Keratinocyte (primary cell): Measurements from ENCODE around the gene LRP1B.

ENCODE experiments used
- EZH2 ChIP-seq: IDR thresholded peaks from one replicate; pipeline ENCODE4 v1.6.1; 2012; ENCODE audit warnings: inconsistent platforms, mild to moderate bottlenecking, low read length, moderate library complexity
- TF ChIP-seq, protein P1 (sequence below), 3 experiments: IDR thresholded peaks in 1 of 3; conservative IDR thresholded peaks in 1 of 3; optimal IDR thresholded peaks in 1 of 3; 2 replicates in 2 of 3; 3 replicates in 1 of 3; pipeline versions ENCODE3 to v1.5.1; 2011; ENCODE audit warnings: low read length in 3 of 3, mild to moderate bottlenecking in 3 of 3, moderate library complexity in 2 of 3, control low read depth in 1 of 3, inconsistent platforms in 1 of 3; ENCODE audit not compliant: insufficient read depth in 2 of 3; ENCODE audit errors: extremely low read depth in 1 of 3

DNA sequence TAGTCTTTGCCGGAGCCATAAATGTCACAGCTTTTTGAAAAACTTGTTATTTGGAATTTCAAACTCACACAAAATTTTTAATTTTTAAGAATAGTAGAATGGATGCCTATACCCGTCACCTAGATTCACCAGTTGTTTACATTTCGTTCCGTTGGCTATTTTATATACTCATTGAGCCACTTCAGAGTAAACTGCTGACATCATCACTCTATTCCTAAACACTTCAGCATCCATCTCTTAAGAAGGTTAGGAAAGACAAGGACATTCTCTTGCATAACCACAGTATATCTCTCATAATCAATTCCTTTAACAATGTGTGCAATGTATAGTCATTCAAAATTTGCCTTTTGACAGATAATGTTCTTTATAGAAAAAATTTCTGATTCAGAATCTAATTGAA is 1065.8 kb downstream of the LRP1B start:
- no peak for TF ChIP-seq EZH2
- TF ChIP-seq, protein P1, sequence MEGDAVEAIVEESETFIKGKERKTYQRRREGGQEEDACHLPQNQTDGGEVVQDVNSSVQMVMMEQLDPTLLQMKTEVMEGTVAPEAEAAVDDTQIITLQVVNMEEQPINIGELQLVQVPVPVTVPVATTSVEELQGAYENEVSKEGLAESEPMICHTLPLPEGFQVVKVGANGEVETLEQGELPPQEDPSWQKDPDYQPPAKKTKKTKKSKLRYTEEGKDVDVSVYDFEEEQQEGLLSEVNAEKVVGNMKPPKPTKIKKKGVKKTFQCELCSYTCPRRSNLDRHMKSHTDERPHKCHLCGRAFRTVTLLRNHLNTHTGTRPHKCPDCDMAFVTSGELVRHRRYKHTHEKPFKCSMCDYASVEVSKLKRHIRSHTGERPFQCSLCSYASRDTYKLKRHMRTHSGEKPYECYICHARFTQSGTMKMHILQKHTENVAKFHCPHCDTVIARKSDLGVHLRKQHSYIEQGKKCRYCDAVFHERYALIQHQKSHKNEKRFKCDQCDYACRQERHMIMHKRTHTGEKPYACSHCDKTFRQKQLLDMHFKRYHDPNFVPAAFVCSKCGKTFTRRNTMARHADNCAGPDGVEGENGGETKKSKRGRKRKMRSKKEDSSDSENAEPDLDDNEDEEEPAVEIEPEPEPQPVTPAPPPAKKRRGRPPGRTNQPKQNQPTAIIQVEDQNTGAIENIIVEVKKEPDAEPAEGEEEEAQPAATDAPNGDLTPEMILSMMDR (optimal IDR thresholded peaks at IDR 0.05 in 1 of 3, IDR thresholded peaks at IDR 0.05 in 1 of 3, conservative IDR thresholded peaks at IDR 0.05 in 1 of 3; ENCODE audit: extremely low read depth in 1 of 3, insufficient read depth in 2 of 3, low read length in 3 of 3) = no peak
